Loucy (cell line): ENCODE results near the gene UCK2.

ENCODE experiments used
- H2AFZ ChIP-seq: fragments of 200-600 bp; sonication (generic); 2 replicates; pipeline ENCODE4 v1.6.0; 2016; ENCODE audit warnings: antibody characterized with exemption, mild to moderate bottlenecking, low read length, moderate library complexity
- H3F3A ChIP-seq: fragments of 200-600 bp; 2 replicates; pipeline ENCODE4 v1.6.0; 2016; ENCODE audit warnings: antibody characterized with exemption, low read depth, mild to moderate bottlenecking
- H3K27me3 ChIP-seq: fragments of 200-600 bp; sonication (generic); 2 replicates; pipeline ENCODE4 v1.6.1; 2014; ENCODE audit warnings: low read length, mild to moderate bottlenecking; ENCODE audit not compliant: insufficient read depth, poor library complexity, severe bottlenecking
- H3K36me3 ChIP-seq: fragments of 200-600 bp; sonication (generic); 2 replicates; pipeline ENCODE4 v1.6.1; 2016; ENCODE audit warnings: low read length; ENCODE audit not compliant: insufficient read depth
- H3K4me1 ChIP-seq: fragments of 200-600 bp; sonication (generic); 2 replicates; pipeline ENCODE4 v1.5.1; 2014; ENCODE audit warnings: low read length, mild to moderate bottlenecking; ENCODE audit not compliant: insufficient read depth, poor library complexity, severe bottlenecking
- H3K4me2 ChIP-seq: fragments of 200-600 bp; sonication (generic); 2 replicates; pipeline ENCODE4 v1.6.0; 2014; ENCODE audit warnings: antibody characterized with exemption, low read length, low read depth, mild to moderate bottlenecking; ENCODE audit not compliant: poor library complexity, severe bottlenecking
- H3K4me3 ChIP-seq: fragments of 200-600 bp; sonication (generic); 2 replicates; pipeline ENCODE4 v1.5.1; 2014; ENCODE audit warnings: low read length, mild to moderate bottlenecking, mixed read lengths; ENCODE audit not compliant: poor library complexity, severe bottlenecking
- H3K79me2 ChIP-seq: fragments of 200-600 bp; sonication (generic); 2 replicates; pipeline ENCODE4 v1.6.1; 2014; ENCODE audit warnings: low read length; ENCODE audit not compliant: insufficient read depth
- H3K9ac ChIP-seq: fragments of 200-600 bp; sonication (generic); 2 replicates; pipeline ENCODE4 v1.6.0; 2014; ENCODE audit warnings: mild to moderate bottlenecking, low read depth, low read length, moderate library complexity; ENCODE audit not compliant: poor library complexity, severe bottlenecking
- H3K9me2 ChIP-seq: fragments of 200-600 bp; sonication (generic); replicated peaks from 2 replicates; pipeline ENCODE4 v1.6.1; 2016; ENCODE audit warnings: low read depth, low read length, mixed read lengths
- H3K9me3 ChIP-seq: fragments of 200-600 bp; sonication (generic); 2 replicates; pipeline ENCODE4 v1.6.1; 2014; ENCODE audit warnings: mild to moderate bottlenecking, antibody characterized with exemption, low read length, low read depth; ENCODE audit not compliant: insufficient read depth
- H4K20me1 ChIP-seq: fragments of 200-600 bp; sonication (generic); 2 replicates; pipeline ENCODE4 v1.6.0; 2014; ENCODE audit warnings: antibody characterized with exemption, low read length, mild to moderate bottlenecking; ENCODE audit not compliant: insufficient read depth, poor library complexity, severe bottlenecking
- CTCF ChIP-seq: fragments of 200-600 bp; sonication (generic); conservative IDR thresholded peaks from 2 replicates; pipeline ENCODE4 v1.5.1; 2014; ENCODE audit warnings: mild to moderate bottlenecking, antibody characterized with exemption, low read length
- EZH2phosphoT487 ChIP-seq: fragments of 200-600 bp; IDR thresholded peaks from 2 replicates; pipeline ENCODE4 v1.6.1; 2018; ENCODE audit warnings: antibody characterized with exemption, mild to moderate bottlenecking, moderate library complexity, borderline replicate concordance

UCK2 gene

DNA sequence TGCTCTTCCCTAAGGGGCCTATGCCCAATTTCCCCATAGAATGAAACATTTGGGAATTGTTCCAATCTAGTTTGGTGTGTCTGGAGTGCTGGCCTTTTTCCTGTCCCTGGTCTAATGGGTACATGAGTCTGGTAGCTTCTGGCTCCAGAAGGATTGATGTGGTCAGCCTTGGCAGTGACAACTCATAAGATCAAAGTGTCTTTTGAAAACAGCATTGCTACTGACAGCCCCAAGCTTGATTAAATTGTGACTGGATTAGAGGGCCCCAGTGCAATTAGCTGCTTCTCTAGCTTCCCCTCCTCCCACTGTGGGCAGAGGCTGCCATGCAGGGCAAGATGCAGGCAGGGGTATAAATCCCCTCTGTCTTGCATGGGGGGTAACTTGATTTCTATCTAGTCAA is 130.9 kb downstream of the UCK2 start:
- H3K27me3 ChIP-seq = no peaks in the 10 kb centered on the region
- H3K4me3 ChIP-seq = no peak overlapping the region
- H4K20me1 ChIP-seq = no peaks in the 10 kb centered on the region
- no peak overlapping the region for H3K9ac ChIP-seq
- TF ChIP-seq CTCF = no peak
- TF ChIP-seq EZH2phosphoT487 = no peak
- no peaks in the 10 kb centered on the region for H3K4me1 ChIP-seq
- no peak overlapping the region for H3K4me2 ChIP-seq
- no peaks in the 10 kb centered on the region for H3K36me3 ChIP-seq
- no peaks in the 10 kb centered on the region for H3K9me3 ChIP-seq
- H3K79me2 ChIP-seq = no peaks in the 10 kb centered on the region
- H3F3A ChIP-seq = no peaks in the 10 kb centered on the region
- H3K9me2 ChIP-seq = no peaks in the 10 kb centered on the region
- no peak overlapping the region for H2AFZ ChIP-seq

- H3K27me3 ChIP-seq = no peaks in the 10 kb centered on the region
- no peaks in the 10 kb centered on the region for H3K9me2 ChIP-seq
- TF ChIP-seq EZH2phosphoT487 = no peak
- H3F3A ChIP-seq = no peaks in the 10 kb centered on the region
- no peak overlapping the region for H3K9ac ChIP-seq
- no peaks in the 10 kb centered on the region for H4K20me1 ChIP-seq
- no peak overlapping the region for H3K4me2 ChIP-seq
- no peak overlapping the region for H2AFZ ChIP-seq
- no peaks in the 10 kb centered on the region for H3K9me3 ChIP-seq
- H3K4me1 ChIP-seq = no peaks in the 10 kb centered on the region
- no peak overlapping the region for H3K4me3 ChIP-seq
- no peaks in the 10 kb centered on the region for H3K79me2 ChIP-seq
- no peaks in the 10 kb centered on the region for H3K36me3 ChIP-seq
Observed at GRCh38 chr1:165960136-165960535, 132.7 kb downstream of the UCK2 start.

DNA sequence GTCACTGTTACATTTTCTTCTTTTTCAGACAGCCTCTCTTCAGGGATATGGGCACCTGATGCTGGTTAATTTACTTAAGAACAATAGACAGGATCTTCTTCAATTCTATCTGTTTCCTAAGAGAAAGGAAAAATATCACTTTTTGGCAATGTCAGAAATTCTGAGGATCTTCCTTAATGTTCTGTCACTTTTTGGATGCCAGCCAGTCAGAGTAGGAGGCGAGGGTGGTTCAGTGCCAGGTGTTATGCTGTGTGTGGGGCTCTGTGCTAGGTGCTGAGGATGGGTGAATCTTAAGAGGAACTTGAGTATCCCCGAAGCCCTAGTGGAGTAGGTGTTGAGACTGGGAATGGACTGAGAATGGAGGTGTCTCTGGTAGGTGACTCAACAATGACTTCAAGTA is 133.5 kb downstream of the UCK2 start:
- Histone ChIP-seq H2AFZ (no peak overlapping the region), H4K20me1 (no peaks in the 10 kb centered on the region), H3F3A (no peaks in the 10 kb centered on the region), H3K27me3 (no peaks in the 10 kb centered on the region), H3K9me2 (no peaks in the 10 kb centered on the region), H3K4me2 (no peak overlapping the region), H3K4me1 (no peaks in the 10 kb centered on the region), H3K36me3 (no peaks in the 10 kb centered on the region), H3K9me3 (no peaks in the 10 kb centered on the region), H3K4me3 (no peak overlapping the region), H3K79me2 (no peaks in the 10 kb centered on the region), H3K9ac (no peak overlapping the region)
- TF ChIP-seq CTCF (no peak), EZH2phosphoT487 (no peak)
